ENCODE results near the gene BABAM2.

Gene BABAM2

GRCh38 chr2:28374331-28374730 lies 483.8 kb downstream of the BABAM2 start:
- ATAC-seq (ENCODE audit: insufficient read depth, low read depth) (no peak), DNase-seq (no peak)
- H3K9ac ChIP-seq (ENCODE audit: low read depth, low read length): no peak overlapping the region
- H3K27me3 ChIP-seq (ENCODE audit: insufficient read depth, low read length, poor library complexity): no peaks in the 10 kb centered on the region
- no peaks in the 10 kb centered on the region for H3K4me1 ChIP-seq (ENCODE audit: insufficient read depth, low read length)
- H3K4me2 ChIP-seq (ENCODE audit: insufficient read depth, low read length): no peak overlapping the region
- TF ChIP-seq EZH2 (IDR thresholded peaks at IDR 0.05; ENCODE audit: borderline replicate concordance, low read depth, low read length, severe bottlenecking): no peak
- no peak for TF ChIP-seq CTCF (IDR thresholded peaks at IDR 0.05; ENCODE audit: borderline replicate concordance, extremely low read depth, low read length, poor library complexity, severe bottlenecking)
- H2AFZ ChIP-seq (ENCODE audit: low read depth, low read length): no peak overlapping the region
- H3K4me3 ChIP-seq (ENCODE audit: low read depth in 1 of 2, low read length in 2 of 2): no peak overlapping the region
- H3K27ac ChIP-seq (ENCODE audit: low read length): no peak overlapping the region
- H3K9me3 ChIP-seq (ENCODE audit: insufficient read depth, low read length, severe bottlenecking): no peaks in the 10 kb centered on the region
- H3K79me2 ChIP-seq (ENCODE audit: insufficient read depth, low read length): no peaks in the 10 kb centered on the region
- peaks cover 2% of the 10 kb centered on the region; the same call in 1 of the 2 replicates for H4K20me1 ChIP-seq (ENCODE audit: insufficient read depth, low read length)
- no peaks in the 10 kb centered on the region for H3K36me3 ChIP-seq (ENCODE audit: insufficient read depth, low read length)

- peaks cover 2% of the 10 kb centered on the region; the same call in 1 of the 2 replicates for H4K20me1 ChIP-seq (ENCODE audit: insufficient read depth, low read length)
- no peaks in the 10 kb centered on the region for H3K4me1 ChIP-seq (ENCODE audit: insufficient read depth, low read length)
- H2AFZ ChIP-seq (ENCODE audit: low read depth, low read length): no peak overlapping the region
- H3K9me3 ChIP-seq (ENCODE audit: insufficient read depth, low read length, severe bottlenecking): no peaks in the 10 kb centered on the region
- H3K9ac ChIP-seq (ENCODE audit: low read depth, low read length): no peak overlapping the region
- H3K4me3 ChIP-seq (ENCODE audit: low read depth in 1 of 2, low read length in 2 of 2): no peak overlapping the region
- TF ChIP-seq CTCF (IDR thresholded peaks at IDR 0.05; ENCODE audit: borderline replicate concordance, extremely low read depth, low read length, poor library complexity, severe bottlenecking) (no peak), EZH2 (IDR thresholded peaks at IDR 0.05; ENCODE audit: borderline replicate concordance, low read depth, low read length, severe bottlenecking) (no peak)
- H3K79me2 ChIP-seq (ENCODE audit: insufficient read depth, low read length): no peaks in the 10 kb centered on the region
- no peaks in the 10 kb centered on the region for H3K27me3 ChIP-seq (ENCODE audit: insufficient read depth, low read length, poor library complexity)
- ATAC-seq (ENCODE audit: insufficient read depth, low read depth): no peak
- DNase-seq: no peak
- no peaks in the 10 kb centered on the region for H3K36me3 ChIP-seq (ENCODE audit: insufficient read depth, low read length)
- H3K27ac ChIP-seq (ENCODE audit: low read length): no peak overlapping the region
- no peak overlapping the region for H3K4me2 ChIP-seq (ENCODE audit: insufficient read depth, low read length)
Measured at GRCh38 chr2:28375236-28375635, 484.7 kb downstream of the BABAM2 start.

GRCh38 chr2:28375742-28376631 lies 485.5 kb downstream of the BABAM2 start:
- Histone ChIP-seq H3K27me3 (ENCODE audit: insufficient read depth, low read length, poor library complexity) (no peaks in the 10 kb centered on the region), H3K36me3 (ENCODE audit: insufficient read depth, low read length) (no peaks in the 10 kb centered on the region), H3K4me1 (ENCODE audit: insufficient read depth, low read length) (no peaks in the 10 kb centered on the region), H2AFZ (ENCODE audit: low read depth, low read length) (no peak overlapping the region), H3K4me2 (ENCODE audit: insufficient read depth, low read length) (no peak overlapping the region), H3K79me2 (ENCODE audit: insufficient read depth, low read length) (no peaks in the 10 kb centered on the region), H4K20me1 (ENCODE audit: insufficient read depth, low read length) (peaks cover 2% of the 10 kb centered on the region; the same call in 1 of the 2 replicates), H3K9ac (ENCODE audit: low read depth, low read length) (no peak overlapping the region), H3K4me3 (ENCODE audit: low read depth in 1 of 2, low read length in 2 of 2) (no peak overlapping the region), H3K27ac (ENCODE audit: low read length) (no peak overlapping the region), H3K9me3 (ENCODE audit: insufficient read depth, low read length, severe bottlenecking) (no peaks in the 10 kb centered on the region)
- ATAC-seq (ENCODE audit: insufficient read depth, low read depth): no peak
- no peak for TF ChIP-seq CTCF (IDR thresholded peaks at IDR 0.05; ENCODE audit: borderline replicate concordance, extremely low read depth, low read length, poor library complexity, severe bottlenecking)
- TF ChIP-seq EZH2 (IDR thresholded peaks at IDR 0.05; ENCODE audit: borderline replicate concordance, low read depth, low read length, severe bottlenecking): no peak
- no peak for DNase-seq

Measured in DND-41 (cell line).